CD4-positive, alpha-beta T cell treated with Interleukin-21 for 1 hour (primary cell): ENCODE measurements around the gene P4HB.

ENCODE experiments used
- DNase-seq: peaks from one replicate; pipeline ENCODE4 v3.0.0-alpha.2; 2020

The P4HB gene

DNA sequence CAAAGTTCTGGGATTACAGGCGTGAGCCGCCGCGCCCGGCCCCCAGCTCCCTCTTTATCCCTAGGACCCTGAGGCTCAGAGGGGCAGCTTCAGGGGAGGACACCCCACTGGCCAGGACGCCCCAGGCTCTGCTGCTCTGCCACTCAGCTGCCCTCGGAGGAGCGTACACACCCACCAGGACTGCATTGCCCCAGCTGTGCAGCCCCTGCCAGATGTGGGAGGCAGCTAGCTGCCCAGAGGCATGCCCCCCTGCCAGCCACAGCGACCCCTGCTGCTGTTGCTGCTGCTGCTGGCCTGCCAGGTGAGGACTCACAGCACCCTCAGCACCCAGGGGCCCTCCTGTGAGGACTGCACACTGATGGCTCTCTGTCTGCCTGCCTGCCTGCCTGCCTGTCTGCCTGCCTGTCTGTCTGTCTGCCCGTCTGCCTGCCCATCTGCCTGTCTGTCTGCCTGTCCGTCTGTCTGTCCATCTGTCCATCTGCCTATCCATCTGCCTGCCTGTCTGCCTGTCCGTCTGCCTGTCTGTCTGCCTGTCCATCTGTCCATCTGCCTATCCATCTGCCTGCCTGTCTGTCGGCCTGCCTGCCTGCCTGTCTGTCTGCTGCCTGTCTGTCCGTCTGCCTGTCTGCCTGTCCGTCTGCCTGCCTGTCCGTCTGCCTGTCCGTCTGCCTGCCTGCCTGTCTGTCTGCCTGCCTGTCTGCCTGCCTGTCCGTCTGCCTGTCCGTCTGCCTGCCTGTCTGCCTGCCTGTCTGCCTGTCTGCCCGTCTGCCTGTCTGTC lies 51.4 kb downstream of the P4HB start:
- DNase-seq: no peak

DNA sequence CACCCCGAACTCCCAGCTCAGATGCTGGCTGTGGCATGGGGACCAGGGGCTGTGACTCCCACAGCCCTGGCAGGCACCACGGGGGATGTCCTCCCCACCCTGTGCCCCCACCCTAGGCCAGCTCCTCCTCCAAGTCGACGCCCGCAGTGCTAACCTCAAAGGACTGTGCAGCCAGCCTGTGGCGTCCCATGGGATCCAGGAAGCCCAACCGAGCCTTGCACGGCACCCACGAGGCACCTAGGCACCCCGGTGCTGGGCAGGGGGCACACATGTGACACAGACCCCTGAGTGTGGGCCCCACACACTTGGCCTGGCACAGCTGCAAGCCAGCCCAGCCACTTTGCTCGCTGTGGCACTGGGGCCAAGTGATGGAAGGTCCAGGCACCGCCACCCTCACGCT lies 52.5 kb downstream of the P4HB start:
- DNase-seq: no peak

DNA sequence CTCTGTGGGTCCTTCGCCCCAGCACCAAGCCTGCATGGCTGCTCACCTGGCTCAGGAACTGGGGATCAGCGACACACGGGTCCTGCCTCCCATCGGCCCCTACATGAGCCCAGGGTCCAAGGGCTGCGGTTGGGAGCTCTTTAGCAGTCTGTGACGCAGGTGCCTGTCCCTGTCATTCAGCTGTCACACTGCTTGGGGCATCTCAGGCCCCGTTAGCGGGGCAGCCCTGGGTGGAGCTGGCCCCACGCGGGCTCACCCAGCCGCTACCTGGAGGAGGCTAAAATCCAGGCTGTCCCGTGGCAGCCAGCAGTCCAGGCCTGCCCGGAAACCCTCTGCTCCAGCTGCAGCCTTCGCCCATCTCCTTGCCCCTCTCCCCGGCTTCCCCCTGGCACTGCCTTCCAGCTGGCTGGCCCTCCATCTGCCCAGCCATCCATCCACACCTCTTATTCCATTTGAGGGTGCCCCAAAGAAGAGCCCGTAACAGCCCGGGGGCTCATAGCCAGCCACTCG lies 53.1 kb downstream of the P4HB start:
- DNase-seq: no peak

DNA sequence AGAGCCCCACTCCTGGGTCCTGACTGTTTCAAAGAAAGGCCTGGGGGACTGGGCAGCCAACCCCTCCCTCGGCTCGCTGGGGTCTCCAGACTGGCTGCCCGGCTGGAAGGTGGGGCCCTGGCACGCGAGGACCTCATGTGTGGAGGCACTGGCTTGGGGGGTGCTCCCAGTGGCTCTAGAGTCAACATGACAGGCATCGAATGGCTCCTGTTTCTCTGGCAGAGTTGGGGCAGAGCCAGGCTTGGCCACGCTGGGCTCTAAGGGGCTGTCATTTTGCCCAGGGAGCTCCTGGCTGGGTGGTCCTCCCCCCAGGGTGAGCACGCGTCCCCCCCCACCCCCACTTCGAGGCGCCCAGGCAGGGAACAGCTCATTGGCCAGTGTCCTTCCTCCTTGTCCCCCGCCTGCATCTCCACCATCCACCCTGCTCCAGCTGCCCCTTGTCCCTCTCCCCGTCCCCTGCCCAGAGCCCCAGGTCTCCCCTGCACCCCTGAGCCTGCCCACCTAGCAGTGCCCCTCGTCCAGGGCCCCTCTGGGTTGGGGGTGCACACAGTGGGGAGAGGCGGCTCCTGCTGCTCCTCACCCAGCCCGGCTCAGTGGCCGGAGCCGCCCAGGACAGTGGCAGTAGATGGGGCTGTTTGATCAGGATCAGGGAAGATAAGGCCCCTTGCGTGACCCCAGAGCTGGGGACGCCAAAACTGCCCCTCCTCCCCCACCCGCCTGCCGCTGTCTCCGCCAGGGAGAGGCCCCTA lies 53.7 kb downstream of the P4HB start:
- no peak for DNase-seq

DNA sequence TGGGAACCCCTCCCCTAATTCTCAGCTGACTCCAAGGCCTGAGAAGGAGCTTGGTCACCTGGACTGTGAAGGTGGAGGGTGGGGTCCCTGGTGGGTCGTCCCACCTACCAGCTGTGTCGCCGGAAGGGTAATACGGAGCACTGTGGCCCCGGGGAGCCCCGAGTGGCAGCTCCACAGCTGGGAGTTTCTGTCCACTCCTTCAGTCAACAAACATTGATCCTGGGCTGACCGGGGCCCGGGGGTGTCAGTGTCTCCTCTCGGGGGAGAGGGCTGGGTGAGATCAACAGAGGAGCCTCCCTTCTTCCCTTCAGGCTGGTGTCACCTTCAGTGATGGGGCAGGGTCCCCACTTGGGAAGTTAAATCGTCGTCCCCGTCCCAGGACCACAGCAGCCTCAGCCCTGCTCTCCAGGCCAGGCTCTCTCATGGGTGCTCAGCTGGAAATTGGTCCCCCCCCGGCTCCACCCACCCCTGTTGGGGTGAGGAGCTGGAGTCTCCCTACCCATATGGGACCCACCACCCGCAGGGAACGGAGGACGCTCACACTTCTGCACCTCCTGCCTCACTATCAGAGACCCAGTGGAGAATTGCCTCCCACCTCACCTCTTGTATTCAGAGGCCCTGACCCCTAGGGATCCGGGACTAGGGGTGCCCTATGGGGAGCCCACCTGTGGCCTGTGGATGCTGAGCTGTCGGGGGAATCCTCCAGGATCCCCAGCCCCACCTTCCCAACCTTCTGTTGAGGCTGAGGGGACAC lies 54.5 kb downstream of the P4HB start:
- DNase-seq: no peak

DNA sequence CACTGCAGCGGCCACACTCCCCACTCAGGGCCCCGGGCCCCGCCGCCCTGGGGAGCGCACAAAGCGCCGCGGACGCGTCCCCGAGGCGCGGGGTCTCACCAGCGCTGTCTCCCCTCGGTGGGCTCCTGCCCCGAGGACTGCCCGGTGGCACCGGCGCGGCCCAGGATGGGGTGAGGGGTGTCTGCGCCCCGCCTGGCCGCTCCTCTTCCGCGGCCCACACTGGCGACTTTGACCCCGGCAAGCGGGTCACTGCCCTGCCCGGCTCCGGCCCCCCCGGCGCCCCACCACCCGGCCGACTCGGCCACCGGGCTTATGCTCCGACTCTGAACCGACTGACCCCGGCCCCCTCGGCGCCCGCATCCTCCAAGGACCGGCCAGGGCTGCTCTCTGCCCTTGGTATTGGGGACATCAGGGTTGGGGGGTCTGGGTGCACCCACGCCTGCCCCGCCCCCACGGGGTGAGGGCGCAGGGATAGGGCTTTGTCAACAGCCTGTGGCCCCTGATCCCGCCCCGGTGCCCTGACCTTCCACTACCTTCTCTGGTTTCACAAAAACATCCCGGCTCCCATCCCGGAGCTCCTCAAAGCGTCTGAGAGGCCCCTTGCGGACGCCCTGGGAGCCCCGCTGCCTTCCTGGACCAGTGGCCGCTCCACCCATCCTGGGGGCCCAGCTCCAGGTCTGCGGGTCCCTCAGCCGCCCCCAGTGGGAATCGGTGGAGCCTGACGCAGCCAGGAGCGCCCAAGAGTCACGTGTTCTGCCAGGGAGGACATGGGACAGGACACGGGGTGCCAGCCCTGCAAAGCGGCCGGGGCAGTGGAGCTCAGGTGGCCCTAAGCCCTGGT lies 55.6 kb downstream of the P4HB start:
- no peak for DNase-seq

DNA sequence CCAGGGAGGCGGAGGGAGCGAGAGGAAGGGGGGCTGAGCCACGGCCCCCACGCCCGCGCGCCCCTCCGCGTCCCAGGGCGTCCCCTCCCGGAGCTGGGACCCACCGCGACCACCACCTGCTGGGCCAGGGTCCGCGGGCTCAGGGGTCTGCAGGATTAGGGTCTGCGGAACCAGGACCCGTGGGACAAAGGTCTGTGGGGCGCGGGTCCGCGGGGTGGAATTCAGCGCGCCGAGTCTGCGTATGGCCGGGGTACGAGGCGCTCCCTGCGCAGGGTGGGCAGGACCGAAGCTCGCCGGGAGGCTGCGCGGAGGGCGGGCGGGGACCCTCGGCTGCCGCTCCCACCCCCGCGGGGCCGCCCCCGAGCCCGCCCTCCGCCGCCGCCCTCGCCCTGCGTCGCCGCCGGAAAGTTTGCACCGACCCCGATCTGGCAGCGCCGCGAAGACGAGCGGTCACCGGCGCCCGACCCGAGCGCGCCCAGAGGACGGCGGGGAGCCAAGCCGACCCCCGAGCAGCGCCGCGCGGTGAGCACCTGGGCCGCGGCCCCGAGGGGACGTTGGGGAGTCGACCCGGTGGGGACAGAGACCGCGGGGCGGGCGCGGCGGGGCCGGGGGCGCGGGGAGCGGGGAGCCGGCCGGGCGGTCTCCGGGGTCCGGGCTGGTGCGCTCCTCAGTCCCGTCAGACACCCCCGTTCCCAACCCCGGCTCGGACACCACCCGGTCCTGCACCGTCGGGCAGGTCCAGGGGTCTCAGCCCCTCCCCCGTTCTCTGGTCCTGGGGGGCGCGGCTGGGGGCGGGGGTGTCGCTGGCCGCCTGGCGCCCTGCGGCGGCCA lies 56.4 kb downstream of the P4HB start, which contains the start of gene GCGR:
TSS of gene GCGR (plus strand) at position 423 of the 831 bp plus-strand sequence. CDS start 4,869 bp downstream, outside the sequence.
- DNase-seq: no peak

DNA sequence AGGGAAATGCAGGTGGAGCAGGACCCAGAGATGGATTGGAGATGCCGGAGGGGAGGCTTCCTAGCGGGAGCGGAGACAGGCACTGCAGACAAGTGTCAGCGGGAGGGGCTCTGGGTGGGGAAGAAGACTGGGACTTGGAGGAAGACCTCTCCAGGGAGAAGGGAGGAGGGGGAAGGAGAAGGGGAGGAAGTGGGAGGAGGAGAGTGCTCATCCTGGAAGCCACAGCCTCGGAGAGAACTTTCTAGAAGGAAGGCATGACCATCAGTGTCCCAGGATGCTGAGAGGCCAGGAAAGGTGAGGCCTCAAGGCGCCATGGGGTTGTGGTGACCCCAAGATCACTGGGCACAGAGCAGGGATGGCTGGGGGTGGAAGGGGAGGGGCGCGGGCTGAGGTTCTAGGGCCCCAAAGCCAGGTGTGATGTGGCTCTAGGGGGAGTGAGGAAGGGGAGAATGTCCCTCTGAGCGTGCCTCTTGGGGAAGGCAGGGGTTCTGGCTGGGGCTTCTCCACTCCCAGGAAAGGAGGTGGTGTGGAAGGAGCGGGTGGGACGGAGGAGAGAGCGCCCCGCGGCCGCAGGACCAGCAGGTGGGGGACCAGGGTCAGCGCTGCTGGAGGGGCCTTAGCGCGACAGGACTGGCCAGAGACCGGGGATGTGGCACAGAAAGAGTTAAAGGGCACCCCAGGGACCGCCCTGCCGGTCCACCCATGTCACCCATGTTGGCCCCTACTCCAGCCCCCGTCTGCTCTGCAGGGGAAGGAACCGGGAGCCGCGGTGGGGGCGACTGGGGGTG lies 57.3 kb downstream of the P4HB start:
- no peak for DNase-seq

DNA sequence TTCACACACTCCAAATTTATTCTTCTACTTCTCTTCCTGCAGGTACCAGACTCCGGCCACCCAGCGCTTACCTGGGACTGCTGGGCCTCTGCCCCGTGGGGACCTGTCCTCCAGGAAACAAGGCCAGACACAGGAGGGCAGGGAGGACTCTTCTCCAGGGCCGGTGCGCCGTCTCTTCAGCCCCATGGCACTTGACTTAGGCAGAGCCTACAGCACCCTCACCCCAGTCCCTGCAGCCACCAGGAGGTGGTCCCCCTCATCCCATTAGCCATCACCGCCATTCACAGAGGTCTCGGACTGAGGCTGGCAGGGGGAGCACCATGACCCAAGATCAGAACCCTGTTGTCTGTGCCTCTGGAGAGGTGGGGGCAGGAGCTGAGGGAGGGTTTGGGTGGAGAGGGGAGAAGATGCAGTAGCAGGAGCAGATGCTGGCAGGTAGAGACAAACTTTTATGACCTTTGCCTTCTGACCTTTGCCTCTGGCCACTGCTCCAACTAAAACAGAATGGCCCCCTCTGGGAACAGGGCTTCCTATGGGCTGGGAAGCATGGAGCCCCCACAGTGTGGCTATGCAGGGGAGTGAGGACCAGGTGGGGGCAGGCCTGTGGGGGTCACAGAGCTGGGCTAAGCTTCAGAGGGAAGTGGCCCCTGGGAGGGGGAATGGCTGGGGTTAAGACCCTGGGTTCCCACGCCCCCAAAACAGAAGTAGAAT lies 58.1 kb downstream of the P4HB start:
- no peak for DNase-seq

DNA sequence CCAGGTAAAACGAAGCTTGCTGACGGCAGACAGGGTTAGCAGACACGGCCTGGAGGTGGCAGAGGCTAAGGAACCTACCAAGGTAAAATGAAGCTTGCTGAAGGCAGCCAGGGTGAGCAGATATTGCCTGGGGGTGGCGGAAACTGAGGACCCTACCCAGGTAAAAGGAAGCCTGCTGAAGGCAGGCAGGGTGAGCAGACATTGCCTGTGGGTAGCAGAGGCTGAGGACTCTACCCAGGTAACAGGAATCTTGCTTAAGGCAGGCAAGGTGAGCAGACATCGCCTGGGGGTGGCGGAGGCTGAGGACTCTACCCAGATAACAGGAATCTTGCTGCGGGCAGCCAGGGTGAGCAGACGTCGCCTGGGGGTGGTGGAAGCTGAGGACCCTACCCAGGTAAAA lies 59.0 kb downstream of the P4HB start:
- DNase-seq: no peak

DNA sequence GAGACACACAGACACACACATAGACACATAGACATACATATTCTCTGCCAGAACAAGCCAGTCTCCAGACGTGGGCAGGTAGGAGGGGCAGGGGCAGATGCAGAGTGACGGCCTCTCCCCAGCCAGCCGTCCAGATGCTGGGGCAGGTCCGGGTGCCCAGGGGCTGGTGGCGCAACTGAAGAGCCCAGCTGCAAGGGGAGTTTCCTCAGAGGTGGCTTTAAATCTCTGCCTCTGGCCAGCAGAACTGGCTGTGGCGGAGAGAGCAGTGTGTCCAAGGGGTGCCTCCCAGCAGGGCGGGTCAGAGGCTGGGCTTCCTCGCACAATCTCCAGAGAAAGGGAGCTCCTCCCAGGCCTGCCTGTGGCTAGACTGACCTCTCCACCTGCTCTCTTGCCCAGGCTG lies 65.8 kb downstream of the P4HB start:
- DNase-seq: no peak

DNA sequence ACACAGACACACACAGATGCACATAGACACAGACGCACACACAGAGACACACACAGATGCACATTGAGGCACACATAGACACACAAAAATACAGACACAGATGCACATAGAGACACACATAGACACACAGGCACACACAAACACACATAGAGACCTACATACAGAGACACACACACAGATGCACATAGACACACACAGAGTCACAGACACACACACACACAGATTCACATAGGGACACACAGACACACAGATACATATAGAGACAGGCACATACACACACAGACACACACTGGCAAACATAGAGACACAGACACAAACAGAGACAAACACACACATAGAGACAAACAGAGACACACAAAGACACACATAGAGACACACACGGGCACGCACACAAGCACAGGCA lies 66.3 kb downstream of the P4HB start:
- no peak for DNase-seq
